HepG2 (cell line): ENCODE measurements around the gene CDH1. TPM values are rescaled to one million over a fixed set of nuclear protein-coding genes. Genes with fewer than 3 reads are reported as not detected.

ENCODE experiments used
- FIP1L1 ChIP-seq: fragments of 200-400 bp; formaldehyde crosslinking; IDR thresholded peaks from 2 replicates; pipeline ENCODE4 v1.6.1; 2018; ENCODE audit warnings: low read depth, mild to moderate bottlenecking, low read length, moderate library complexity, borderline replicate concordance; ENCODE audit not compliant: insufficient read depth
- GABPA ChIP-seq, 2 experiments: IDR thresholded peaks; 2 replicates each; pipeline ENCODE4 v1.6.1; 2011 to 2016; ENCODE audit warnings: low read depth in 2 of 2, low read length in 1 of 2, missing biosample characterization in 1 of 2, missing genetic modification characterization in 1 of 2
- GATAD1 ChIP-seq: IDR thresholded peaks from 2 replicates; pipeline ENCODE4 v1.6.1; 2016; ENCODE audit warnings: missing genetic modification reagents, missing compliant biosample characterization
- KLF11 ChIP-seq: IDR thresholded peaks from 2 replicates; pipeline ENCODE4 v1.6.1; 2016; ENCODE audit warnings: missing compliant biosample characterization
- KLF12 ChIP-seq: sonication (generic); formaldehyde crosslinking; IDR thresholded peaks from 2 replicates; pipeline ENCODE4 v1.4.0; 2020; ENCODE audit warnings: missing genetic modification reagents, borderline replicate concordance
- RAD51 ChIP-seq: fragments of 450-650 bp; IDR thresholded peaks from 2 replicates; pipeline ENCODE4 v1.6.1; 2016; ENCODE audit warnings: borderline replicate concordance
- RARA ChIP-seq: IDR thresholded peaks from 2 replicates; pipeline ENCODE4 v1.6.1; 2016; ENCODE audit warnings: missing genetic modification reagents, missing compliant biosample characterization
- SALL2 ChIP-seq: sonication (generic); formaldehyde crosslinking; IDR thresholded peaks from 2 replicates; pipeline ENCODE4 v1.8.1; 2023; ENCODE audit warnings: mild to moderate bottlenecking, missing genetic modification reagents, inconsistent platforms
- ZFP41 ChIP-seq: sonication (generic); formaldehyde crosslinking; IDR thresholded peaks from 2 replicates; pipeline ENCODE4 v1.4.0; 2020; ENCODE audit warnings: mild to moderate bottlenecking, missing genetic modification reagents, borderline replicate concordance
- ZFP90 ChIP-seq: sonication (generic); formaldehyde crosslinking; IDR thresholded peaks from 2 replicates; pipeline ENCODE4 v1.8.0; 2022; ENCODE audit warnings: missing genetic modification reagents, mild to moderate bottlenecking, inconsistent platforms, borderline replicate concordance
- ZNF142 ChIP-seq: sonication (generic); formaldehyde crosslinking; IDR thresholded peaks from 2 replicates; pipeline ENCODE4 v1.4.0; 2020; ENCODE audit warnings: missing genetic modification reagents
- ZNF296 ChIP-seq: sonication (generic); formaldehyde crosslinking; conservative IDR thresholded peaks from 2 replicates; pipeline ENCODE4 v1.5.0; 2020; ENCODE audit warnings: mild to moderate bottlenecking, missing genetic modification reagents
- ZNF570 ChIP-seq: sonication (generic); formaldehyde crosslinking; IDR thresholded peaks from 2 replicates; pipeline ENCODE4 v1.4.0; 2020; ENCODE audit warnings: mild to moderate bottlenecking, missing genetic modification reagents, borderline replicate concordance
- ZNF574 ChIP-seq: sonication (generic); formaldehyde crosslinking; IDR thresholded peaks from 2 replicates; pipeline ENCODE4 v1.4.0; 2020; ENCODE audit warnings: missing genetic modification reagents
- polyA plus RNA-seq, 8 experiments: library from polyadenylated mRNA; depleted of rRNA in 3 of 8; stranded (reverse) in 7 of 8; unstranded in 1 of 8; fragments of >200 nt; fragmentation: Illumina TruSeq in 4 of 8; extraction: Trizol in 4 of 8; gene quantifications; 2 replicates each; pipeline versions ENCODE4 v1.2.1 to v1.2.3, GENCODE V29; 2011 to 2016; ENCODE audit warnings: low read depth in 4 of 8, missing spikeins in 1 of 8, mixed read lengths in 1 of 8; ENCODE audit not compliant: insufficient read depth in 1 of 8
- total RNA-seq, 5 experiments: library from RNA; depleted of rRNA; stranded (reverse); fragments of >200 nt; fragmentation: Illumina TruSeq; extraction: Trizol; gene quantifications; 2 replicates each; pipeline ENCODE4 v1.2.3, GENCODE V29; 2016; ENCODE audit warnings: low read depth in 1 of 5
- TF ChIP-seq, protein P1 (sequence below): sonication (generic); formaldehyde crosslinking; IDR thresholded peaks from 2 replicates; pipeline ENCODE4 v1.4.0; 2020; ENCODE audit warnings: missing genetic modification reagents, borderline replicate concordance
- TF ChIP-seq, protein P2 (sequence below): sonication (generic); formaldehyde crosslinking; IDR thresholded peaks from 2 replicates; pipeline ENCODE4 v1.8.0; 2022; ENCODE audit warnings: mild to moderate bottlenecking, missing genetic modification reagents, borderline replicate concordance

CDH1 gene
- total and polyA plus RNA-seq, 2 of the 13 experiments (the other 11 are each of a cell fraction or from before 2014, with no cell fraction given): 0.95 to 9.8 TPM

- TF ChIP-seq ZNF574 (CRISPR knock-in tag) (peak; percentile 51; the same call in 1 of the 2 replicates), ZNF296 (CRISPR knock-in tag) (no peak), SALL2 (CRISPR knock-in tag) (no peak), ZFP41 (CRISPR knock-in tag) (no peak), GATAD1 (CRISPR knock-in tag) (no peak), RAD51 (peak; percentile 40; the same call in 1 of the 2 replicates), KLF12 (CRISPR knock-in tag) (0 out of 2 replicates have a peak, but pooled peaks have one; percentile 54), KLF11 (CRISPR knock-in tag) (no peak), ZNF142 (CRISPR knock-in tag) (no peak), GABPA (IDR thresholded peaks at IDR 0.05; ENCODE audit: low read depth, low read length) (no peak), GABPA (CRISPR knock-in tag; IDR thresholded peaks at IDR 0.05; ENCODE audit: low read depth) (0 out of 2 replicates have a peak, but pooled peaks have one; percentile 6), ZFP90 (CRISPR knock-in tag) (no peak), RARA (CRISPR knock-in tag) (peak; percentile 68), ZNF570 (CRISPR knock-in tag) (no peak), FIP1L1 (no peak)
- TF ChIP-seq, protein P1, sequence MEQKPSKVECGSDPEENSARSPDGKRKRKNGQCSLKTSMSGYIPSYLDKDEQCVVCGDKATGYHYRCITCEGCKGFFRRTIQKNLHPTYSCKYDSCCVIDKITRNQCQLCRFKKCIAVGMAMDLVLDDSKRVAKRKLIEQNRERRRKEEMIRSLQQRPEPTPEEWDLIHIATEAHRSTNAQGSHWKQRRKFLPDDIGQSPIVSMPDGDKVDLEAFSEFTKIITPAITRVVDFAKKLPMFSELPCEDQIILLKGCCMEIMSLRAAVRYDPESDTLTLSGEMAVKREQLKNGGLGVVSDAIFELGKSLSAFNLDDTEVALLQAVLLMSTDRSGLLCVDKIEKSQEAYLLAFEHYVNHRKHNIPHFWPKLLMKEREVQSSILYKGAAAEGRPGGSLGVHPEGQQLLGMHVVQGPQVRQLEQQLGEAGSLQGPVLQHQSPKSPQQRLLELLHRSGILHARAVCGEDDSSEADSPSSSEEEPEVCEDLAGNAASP (CRISPR knock-in tag): peak; percentile 33; the same call in 1 of the 2 replicates
- TF ChIP-seq, protein P2, sequence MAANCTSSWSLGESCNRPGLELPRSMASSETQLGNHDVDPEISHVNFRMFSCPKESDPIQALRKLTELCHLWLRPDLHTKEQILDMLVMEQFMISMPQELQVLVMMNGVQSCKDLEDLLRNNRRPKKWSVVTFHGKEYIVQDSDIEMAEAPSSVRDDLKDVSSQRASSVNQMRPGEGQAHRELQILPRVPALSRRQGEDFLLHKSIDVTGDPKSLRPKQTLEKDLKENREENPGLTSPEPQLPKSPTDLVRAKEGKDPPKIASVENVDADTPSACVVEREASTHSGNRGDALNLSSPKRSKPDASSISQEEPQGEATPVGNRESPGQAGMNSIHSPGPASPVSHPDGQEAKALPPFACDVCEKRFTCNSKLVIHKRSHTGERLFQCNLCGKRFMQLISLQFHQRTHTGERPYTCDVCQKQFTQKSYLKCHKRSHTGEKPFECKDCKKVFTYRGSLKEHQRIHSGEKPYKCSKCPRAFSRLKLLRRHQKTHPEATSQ (CRISPR knock-in tag): no peak
These were observed 49.8 kb downstream of the CDH1 start (continued) for GRCh38 chr16:68786685-68787418.
